Pulmonary artery endothelial cell (primary cell): ENCODE measurements around the gene FOXO6. TPM values are rescaled to one million over a fixed set of nuclear protein-coding genes. Genes with fewer than 3 reads are reported as not detected.

Experiments
- DNase-seq: peaks from one replicate; pipeline ENCODE4 v3.0.0-alpha.2; 2011; ENCODE audit warnings: low read depth, low spot score
- total RNA-seq: library from RNA; depleted of rRNA; stranded (reverse); fragments of >200 nt; gene quantifications from 2 replicates; pipeline ENCODE4 v1.2.3, GENCODE V29; 2014

Gene FOXO6
- total RNA-seq, 1 donor from 2014 or later: 0.53 TPM

GRCh38 chr1:41350055-41350378 is 11.2 kb upstream of the FOXO6 start:
- no peak for DNase-seq

GRCh38 chr1:41351262-41352151 is 9.7 kb upstream of the FOXO6 start:
- no peak for DNase-seq

- DNase-seq: no peak
Measured at GRCh38 chr1:41353744-41354143, 7.5 kb upstream of the FOXO6 start.

GRCh38 chr1:41354956-41355355 is 6.3 kb upstream of the FOXO6 start:
- no peak for DNase-seq

- no peak for DNase-seq
Measured at GRCh38 chr1:41355356-41355755, 5.9 kb upstream of the FOXO6 start.

GRCh38 chr1:41355761-41356160 is 5.5 kb upstream of the FOXO6 start:
- no peak for DNase-seq

GRCh38 chr1:41356752-41357151 is 4.5 kb upstream of the FOXO6 start:
- no peak for DNase-seq

- no peak for DNase-seq
Measured at GRCh38 chr1:41357451-41358101, 3.7 kb upstream of the FOXO6 start.

GRCh38 chr1:41358131-41359021 is 2.9 kb upstream of the FOXO6 start:
- no peak for DNase-seq

- DNase-seq: no peak
Measured at GRCh38 chr1:41359211-41360073, 1.8 kb upstream of the FOXO6 start.

GRCh38 chr1:41360074-41360785 is 1.0 kb upstream of the FOXO6 start:
- DNase-seq: no peak

- DNase-seq: no peak
Measured at GRCh38 chr1:41361495-41362356, 492 bp downstream of the FOXO6 start.

GRCh38 chr1:41362357-41362721 is 1.1 kb downstream of the FOXO6 start:
- no peak for DNase-seq

GRCh38 chr1:41362749-41363590 is 1.7 kb downstream of the FOXO6 start:
- no peak for DNase-seq

GRCh38 chr1:41363591-41364320 is 2.5 kb downstream of the FOXO6 start:
- no peak for DNase-seq

GRCh38 chr1:41364442-41365319 is 3.4 kb downstream of the FOXO6 start:
- DNase-seq: no peak

GRCh38 chr1:41365320-41365633 is 4.0 kb downstream of the FOXO6 start:
- no peak for DNase-seq
